Measurements from ENCODE around the gene SF3B5.
"Not testable (repeated sequence)": the region's sequence is repeated elsewhere in the genome, so short reads cannot be mapped to it uniquely, and the experiment has no call there.

SF3B5 gene

GRCh38 chr6:144062786-144063185, 32.6 kb downstream of the SF3B5 start:
- DNase-seq = peak; percentile 45 to 57

- no peak for DNase-seq
These were observed 36.2 kb downstream of the SF3B5 start for GRCh38 chr6:144059139-144059538.

GRCh38 chr6:144055121-144055931, 40.0 kb downstream of the SF3B5 start:
- peak; percentile 39 to 55 for DNase-seq

- DNase-seq = no peak
These were observed 41.8 kb downstream of the SF3B5 start for GRCh38 chr6:144053601-144054000.

GRCh38 chr6:144052488-144052887, 42.9 kb downstream of the SF3B5 start:
- no peak for DNase-seq

GRCh38 chr6:144049386-144049785, 46.0 kb downstream of the SF3B5 start:
- DNase-seq = no peak

- no peak for DNase-seq
These were observed 47.7 kb downstream of the SF3B5 start for GRCh38 chr6:144047688-144048087.

GRCh38 chr6:144046672-144047071, 48.7 kb downstream of the SF3B5 start:
- not testable (repeated sequence) for DNase-seq

GRCh38 chr6:144044989-144045388, 50.4 kb downstream of the SF3B5 start:
- DNase-seq = not testable (repeated sequence)

Measured in AML-193 (cell line).